Heart right ventricle (tissue), 16 donors: ENCODE data around the gene NPEPL1. TPM values are rescaled to one million over a fixed set of nuclear protein-coding genes. Genes with fewer than 3 reads are reported as not detected.
"Not testable (repeated sequence)": the region's sequence is repeated elsewhere in the genome, so short reads cannot be mapped to it uniquely, and the experiment has no call there.

ENCODE experiments used
- ATAC-seq, 8 donors: fragments of 200-7000 bp; cut with Tn5 transposase; one replicate each; pipeline ENCODE4 v1.9.1; 2020; ENCODE audit warnings: mild to moderate bottlenecking in 8 of 8, moderate library complexity in 8 of 8, moderate number of reproducible peaks in 1 of 8
- DNase-seq, 2 donors: peaks; one replicate each; pipeline ENCODE4 v3.0.0-alpha.2; 2020
- H3K27ac ChIP-seq, 10 donors: fragments of 200-600 bp; sonication (generic) in 2 of 10; one replicate each; pipeline versions ENCODE4 v1.5.0 to v1.8.0; 2020 to 2022; ENCODE audit warnings: mild to moderate bottlenecking in 3 of 10
- H3K27me3 ChIP-seq, 7 donors: fragments of 200-600 bp; one replicate each; pipeline ENCODE4 v1.8.0; 2021 to 2022; ENCODE audit warnings: mild to moderate bottlenecking in 2 of 7
- H3K36me3 ChIP-seq, 9 donors: fragments of 200-600 bp; sonication (generic) in 1 of 9; one replicate each; pipeline versions ENCODE4 v1.5.0 to v1.8.0; 2020 to 2022; ENCODE audit warnings: mild to moderate bottlenecking in 2 of 9
- H3K4me1 ChIP-seq, 9 donors: fragments of 200-600 bp; sonication (generic) in 1 of 9; one replicate each; pipeline versions ENCODE4 v1.5.0 to v1.8.0; 2020 to 2022; ENCODE audit warnings: mild to moderate bottlenecking in 4 of 9
- H3K4me3 ChIP-seq, 10 donors: fragments of 200-600 bp; sonication (generic) in 2 of 10; one replicate each; pipeline versions ENCODE4 v1.5.0 to v1.8.0; 2020 to 2022; ENCODE audit warnings: mild to moderate bottlenecking in 7 of 10, moderate library complexity in 2 of 10
- H3K9me3 ChIP-seq, 11 donors: fragments of 200-600 bp in 10 of 11; sonication (generic) in 2 of 11; one replicate each; pipeline versions ENCODE4 v1.5.0 to v1.8.0; 2013 to 2022; ENCODE audit warnings: mild to moderate bottlenecking in 2 of 11, control low read depth in 1 of 11, moderate library complexity in 1 of 11
- CTCF ChIP-seq, 9 donors: fragments of 200-600 bp; sonication (generic) in 2 of 9; IDR thresholded peaks; one replicate each; pipeline versions ENCODE4 v1.5.0 to v1.8.0; 2021 to 2022; ENCODE audit warnings: antibody characterized with exemption in 9 of 9, mild to moderate bottlenecking in 5 of 9, moderate library complexity in 1 of 9
- WGBS, 2 donors: extraction: QIAGEN DNeasy Blood & Tissue Kit; methylation state at CpG; one replicate each; pipeline ENCODE4 v1.1.7; 2013; ENCODE audit warnings: inconsistent platforms in 1 of 2; 5-methylcytosine and 5-hydroxymethylcytosine counted together
- intact Hi-C, 10 donors: fragments of 100-400 bp; cut with DNase I; formaldehyde crosslinking; loops; one replicate each; pipeline versions ENCODE4 v1.11.1 to v1.14.2; 2022
- polyA plus RNA-seq, 2 donors: library from polyadenylated mRNA; stranded (reverse); fragments of 200-250 nt; gene quantifications; one replicate each; pipeline ENCODE4 v1.2.3, GENCODE V29; 2013
- total RNA-seq, 10 donors: library from RNA; stranded (reverse); fragmentation: NEBNext Ultra II Directional in 3 of 10; extraction: Animal tissue kit (Norgen Biotek cat#: 25700) in 3 of 10; gene quantifications; one replicate each; pipeline versions ENCODE4 v1.2.1 to v1.2.4, GENCODE V29; 2021 to 2023
- donor health status: Arrhythmogenic right ventricular cardiomyopathy.
- donor health status: ischemic (EF 13 %, LVEDD 7.1; RV severe dilation, severe dysfunction).
- donor health status: healthy with polysubstance abuse.
- donor health status: DM: no; HTN: yes; CAD: no.
- donor health status: DM: no; HTN: no; CAD: no.
- donor health status: ischemic (EF 25% LVEDD 6.9; RV normal size, moderate dysfunction).
- donor health status: ischemic (EF 25% LVEDD 5.7; RV mildly dilated, moderate dysfunction).
- donor health status: healthy.
- donor health status: DM: yes; HTN: yes; CAD: no.
- donor health status: Ischemic cardiomyopathy.
- donor health status: ischemic (EF 35%, LVEDD 5.7; RV mildly dilated, moderate dysfunction).
- donor health status: nonischemic (EF 11% LVEDD 7.7; RV severe dilation, severe dysfunction).
- donor health status: DM: yes; HTN: yes; CAD: no.
- donor health status: PGD.
- donor health status: ischemic (EF 29% LVEDD 5.4; RV normal size, mild dysfunction).
- donor health status: nonischemic (EF 23%, LVEDD 6.1; RV moderate dilation, normal function).

Gene NPEPL1
- total and polyA plus RNA-seq, 12 donors: 16.7 to 46.7 (median 29.9) TPM

GRCh38 chr20:58748618-58749017 is 56.0 kb downstream of the NPEPL1 start:
- Histone ChIP-seq H3K9me3 (no peaks in the 10 kb centered on the region), H3K27ac (no peak overlapping the region), H3K4me3 (no peak overlapping the region), H3K4me1 (peaks cover 0 to 15% (median 6%) of the 10 kb centered on the region in 9 donors), H3K27me3 (peaks cover 0 to 30% (median 17%) of the 10 kb centered on the region in 7 donors), H3K36me3 (no peaks in the 10 kb centered on the region)
- intact Hi-C loops: no loop called here
- 54 to 62% methylated on average over 3 of the region's 3 CpGs for WGBS, 2 donors
- DNase-seq (no peak), ATAC-seq (no peak)
- no peak for TF ChIP-seq CTCF (IDR thresholded peaks at IDR 0.05)

GRCh38 chr20:58749098-58749769 is 56.6 kb downstream of the NPEPL1 start:
- Histone ChIP-seq H3K27me3 (peaks cover 0 to 36% (median 18%) of the 10 kb centered on the region in 7 donors), H3K4me3 (no peak overlapping the region), H3K4me1 (peaks cover 0 to 15% (median 6%) of the 10 kb centered on the region in 9 donors), H3K27ac (no peak overlapping the region), H3K9me3 (no peaks in the 10 kb centered on the region), H3K36me3 (no peaks in the 10 kb centered on the region)
- TF ChIP-seq CTCF (IDR thresholded peaks at IDR 0.05): no peak
- 88 to 91% methylated on average over 11 of the region's 11 CpGs for WGBS, 2 donors
- no peak for DNase-seq
- no peak for ATAC-seq
- intact Hi-C loops: no loop called here

GRCh38 chr20:58749979-58750378 is 57.4 kb downstream of the NPEPL1 start:
- intact Hi-C loops: no loop called here
- H3K27ac ChIP-seq: no peak overlapping the region
- WGBS, 2 donors: 93 to 94% methylated on average over 5 of the region's 5 CpGs
- ATAC-seq: no peak
- H3K36me3 ChIP-seq: no peaks in the 10 kb centered on the region
- peaks cover 0 to 15% (median 6%) of the 10 kb centered on the region in 9 donors for H3K4me1 ChIP-seq
- no peak for TF ChIP-seq CTCF (IDR thresholded peaks at IDR 0.05)
- no peak for DNase-seq
- H3K27me3 ChIP-seq: peaks cover 0 to 43% (median 19%) of the 10 kb centered on the region in 7 donors
- no peak overlapping the region for H3K4me3 ChIP-seq
- H3K9me3 ChIP-seq: no peaks in the 10 kb centered on the region

GRCh38 chr20:58750706-58751105 is 58.1 kb downstream of the NPEPL1 start:
- peaks cover 0 to 45% (median 18%) of the 10 kb centered on the region in 7 donors for H3K27me3 ChIP-seq
- intact Hi-C loops, DNase-seq, H3K9me3 ChIP-seq, H3K36me3 ChIP-seq, ATAC-seq, H3K27ac ChIP-seq, H3K4me3 ChIP-seq: not testable (repeated sequence)
- 89 to 96% methylated on average over 2 of the region's 2 CpGs for WGBS, 2 donors
- H3K4me1 ChIP-seq: peaks cover 0 to 15% (median 6%) of the 10 kb centered on the region in 9 donors

GRCh38 chr20:58751979-58752378 is 59.4 kb downstream of the NPEPL1 start:
- H3K4me1 ChIP-seq: peaks cover 0 to 6% (median 1%) of the 10 kb centered on the region in 9 donors
- no peak for TF ChIP-seq CTCF (IDR thresholded peaks at IDR 0.05)
- no peak overlapping the region for H3K4me3 ChIP-seq
- ATAC-seq (no peak), DNase-seq (no peak)
- WGBS, 2 donors: 92% methylated on average over 10 of the region's 10 CpGs
- intact Hi-C loops: no loop called here
- H3K27me3 ChIP-seq: peaks cover 0 to 45% (median 23%) of the 10 kb centered on the region in 7 donors
- H3K9me3 ChIP-seq: no peaks in the 10 kb centered on the region
- H3K36me3 ChIP-seq: no peaks in the 10 kb centered on the region
- no peak overlapping the region for H3K27ac ChIP-seq
